Esophagus (tissue), 2 donors: ENCODE measurements around the gene C5AR2. TPM values are rescaled to one million over a fixed set of nuclear protein-coding genes. Genes with fewer than 3 reads are reported as not detected.

Experiments
- H3K27ac ChIP-seq, 2 donors: one replicate each; pipeline ENCODE4 v1.5.1; 2013; ENCODE audit warnings: low read depth in 2 of 2, mild to moderate bottlenecking in 2 of 2, inconsistent platforms in 1 of 2, low read length in 1 of 2, moderate library complexity in 1 of 2
- H3K27me3 ChIP-seq, 2 donors: one replicate each; pipeline ENCODE4 v1.6.1; 2013; ENCODE audit warnings: low read length in 2 of 2, control low read depth in 1 of 2, mild to moderate bottlenecking in 1 of 2; ENCODE audit not compliant: insufficient read depth in 2 of 2, control insufficient read depth in 1 of 2
- H3K36me3 ChIP-seq, 2 donors: one replicate each; pipeline ENCODE4 v1.6.1; 2013; ENCODE audit warnings: low read length in 1 of 2; ENCODE audit not compliant: control insufficient read depth in 2 of 2, insufficient read depth in 2 of 2
- H3K4me1 ChIP-seq, 2 donors: one replicate each; pipeline ENCODE4 v1.6.1; 2013; ENCODE audit warnings: low read length in 1 of 2; ENCODE audit not compliant: control insufficient read depth in 2 of 2, insufficient read depth in 2 of 2
- H3K4me3 ChIP-seq, 2 donors: one replicate each; pipeline ENCODE4 v1.5.1; 2013; ENCODE audit warnings: low read length in 2 of 2, mild to moderate bottlenecking in 2 of 2, low read depth in 1 of 2, moderate library complexity in 1 of 2
- H3K9me3 ChIP-seq, 2 donors: one replicate each; pipeline ENCODE4 v1.6.1; 2013; ENCODE audit warnings: mild to moderate bottlenecking in 2 of 2, low read depth in 1 of 2, low read length in 1 of 2, moderate library complexity in 1 of 2; ENCODE audit not compliant: control insufficient read depth in 2 of 2, insufficient read depth in 1 of 2
- WGBS, 2 donors: extraction: QIAGEN DNeasy Blood & Tissue Kit; methylation state at CpG; one replicate each; pipeline ENCODE4 v1.1.7; 2013; 5-methylcytosine and 5-hydroxymethylcytosine counted together
- polyA plus RNA-seq, 2 donors: library from polyadenylated mRNA; stranded (reverse); fragments of 200-250 nt; gene quantifications; one replicate each; pipeline ENCODE4 v1.2.3, GENCODE V29; 2013
- donor health status: healthy with polysubstance abuse.
- donor health status: Bipolar disorder and iron deficiency.

Gene C5AR2
- polyA plus RNA-seq, 2 donors: 0.12 to 0.29 TPM

DNA sequence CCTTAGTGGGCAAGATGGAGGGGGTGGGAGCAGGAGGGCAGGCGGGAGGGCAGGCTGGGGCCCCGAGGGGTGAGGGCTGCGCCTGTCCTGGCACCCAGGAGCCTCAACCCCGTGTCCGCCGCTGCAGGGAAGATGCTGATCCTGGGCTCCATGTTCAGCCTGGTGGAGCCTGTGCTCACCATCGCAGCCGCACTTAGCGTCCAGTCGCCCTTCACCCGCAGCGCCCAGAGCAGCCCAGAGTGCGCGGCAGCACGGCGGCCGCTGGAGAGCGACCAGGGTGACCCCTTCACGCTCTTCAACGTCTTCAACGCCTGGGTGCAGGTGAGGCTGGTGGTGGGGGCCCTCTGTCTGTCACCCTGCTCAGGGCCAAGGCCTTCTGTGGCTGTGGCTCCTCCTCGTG is 40.6 kb downstream of the C5AR2 start:
- WGBS, 2 donors: 97% methylated on average over 22 of the region's 22 CpGs
- no peak overlapping the region for H3K27ac ChIP-seq
- H3K27me3 ChIP-seq: no peaks in the 10 kb centered on the region
- no peaks in the 10 kb centered on the region for H3K4me1 ChIP-seq
- H3K9me3 ChIP-seq: no peaks in the 10 kb centered on the region
- peaks cover 22 to 69% of the 10 kb centered on the region in 2 donors for H3K36me3 ChIP-seq
- H3K4me3 ChIP-seq: no peak overlapping the region

DNA sequence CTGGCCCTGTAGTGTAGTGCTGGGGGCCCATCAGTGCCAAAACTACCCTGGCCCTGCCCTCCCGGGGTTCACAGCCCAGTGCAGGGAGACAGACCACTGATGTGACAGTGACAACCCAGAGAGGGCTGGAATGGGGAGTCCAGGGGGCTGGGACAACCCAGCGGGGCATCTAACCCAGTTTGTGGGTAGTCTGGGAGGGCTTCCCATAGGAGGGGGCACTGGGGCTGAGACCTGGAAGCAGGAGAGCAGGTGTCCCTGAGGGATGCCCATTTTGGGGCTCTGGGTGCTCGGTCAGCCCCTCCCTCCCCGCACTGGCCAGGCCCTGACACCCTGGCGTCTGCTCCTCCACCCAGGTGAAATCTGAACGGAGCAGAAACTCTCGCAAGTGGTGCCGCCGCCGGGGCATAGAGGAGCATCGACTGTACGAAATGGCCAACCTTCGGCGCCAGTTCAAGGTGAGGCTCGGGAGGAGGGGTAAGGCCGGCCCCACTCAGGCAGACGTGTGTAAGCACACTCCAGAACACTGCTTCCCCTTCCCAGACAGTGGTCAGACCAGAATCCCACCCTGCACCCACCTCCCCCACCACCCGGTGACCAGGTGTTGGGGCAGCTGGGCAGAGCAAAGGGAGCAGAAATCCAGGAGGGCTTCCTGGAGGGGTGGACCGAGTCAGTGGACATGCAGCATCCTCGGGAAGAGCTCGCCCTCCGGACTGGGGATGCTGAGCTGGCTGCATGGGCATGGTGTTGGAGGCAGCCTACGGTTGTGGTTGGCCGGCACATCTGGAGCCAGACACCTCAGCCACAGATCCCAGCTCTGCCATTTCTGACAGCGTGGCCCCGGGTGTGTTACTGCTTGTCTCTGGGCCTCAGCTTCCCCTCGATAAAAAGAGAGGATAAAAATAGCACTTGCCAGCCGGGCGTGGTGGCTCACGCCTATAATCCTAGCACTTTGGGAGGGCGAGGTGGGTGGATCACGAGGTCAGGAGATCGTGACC is 41.6 kb downstream of the C5AR2 start:
- 91% methylated on average over 33 of the region's 33 CpGs for WGBS, 2 donors
- Histone ChIP-seq H3K4me1 (no peaks in the 10 kb centered on the region), H3K36me3 (peaks cover 22 to 77% of the 10 kb centered on the region in 2 donors), H3K9me3 (no peaks in the 10 kb centered on the region), H3K27me3 (no peaks in the 10 kb centered on the region), H3K27ac (no peak overlapping the region), H3K4me3 (no peak overlapping the region)

DNA sequence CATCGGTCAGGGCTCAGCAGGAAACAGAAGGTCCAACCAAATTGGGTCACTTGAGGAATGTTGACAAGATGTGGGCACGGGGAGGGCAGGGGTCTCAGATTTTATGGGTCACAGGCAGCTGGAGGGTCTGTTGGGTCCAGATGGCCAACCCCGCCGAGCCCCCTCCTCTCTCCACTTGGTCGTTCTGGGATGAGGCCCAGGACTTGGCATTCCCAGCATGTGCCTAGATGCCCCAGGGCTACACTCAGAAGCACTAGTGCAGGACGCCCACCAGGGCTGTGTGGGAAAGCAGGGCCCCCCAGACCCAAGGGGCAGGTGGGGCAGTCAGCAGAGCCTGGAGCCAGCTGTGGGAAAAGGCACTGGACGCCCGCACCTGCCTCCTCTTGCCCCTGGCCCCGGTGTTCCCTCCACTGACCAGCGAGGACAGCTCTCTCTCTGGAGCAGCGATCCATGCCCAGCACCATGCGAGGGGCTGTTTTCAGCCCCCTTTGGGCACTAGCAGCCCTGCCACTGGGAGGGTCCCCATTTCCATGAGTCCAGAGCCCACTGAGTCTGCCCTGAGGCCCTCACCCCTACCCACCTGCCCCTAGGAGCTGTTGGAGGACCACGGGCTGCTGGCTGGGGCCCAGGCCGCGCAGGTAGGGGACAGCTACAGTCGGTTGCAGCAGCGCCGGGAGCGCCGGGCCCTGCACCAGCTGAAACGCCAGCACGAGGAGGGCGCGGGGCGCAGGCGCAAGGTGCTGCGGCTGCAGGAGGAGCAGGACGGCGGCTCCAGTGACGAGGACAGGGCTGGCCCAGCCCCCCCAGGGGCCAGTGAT is 43.1 kb downstream of the C5AR2 start:
- Histone ChIP-seq H3K36me3 (peaks cover 15 to 75% of the 10 kb centered on the region in 2 donors), H3K4me3 (no peak overlapping the region), H3K27me3 (no peaks in the 10 kb centered on the region), H3K27ac (no peak overlapping the region), H3K4me1 (no peaks in the 10 kb centered on the region), H3K9me3 (no peaks in the 10 kb centered on the region)
- 90 to 95% methylated on average over 26 to 30 of the region's 30 CpGs for WGBS, 2 donors

DNA sequence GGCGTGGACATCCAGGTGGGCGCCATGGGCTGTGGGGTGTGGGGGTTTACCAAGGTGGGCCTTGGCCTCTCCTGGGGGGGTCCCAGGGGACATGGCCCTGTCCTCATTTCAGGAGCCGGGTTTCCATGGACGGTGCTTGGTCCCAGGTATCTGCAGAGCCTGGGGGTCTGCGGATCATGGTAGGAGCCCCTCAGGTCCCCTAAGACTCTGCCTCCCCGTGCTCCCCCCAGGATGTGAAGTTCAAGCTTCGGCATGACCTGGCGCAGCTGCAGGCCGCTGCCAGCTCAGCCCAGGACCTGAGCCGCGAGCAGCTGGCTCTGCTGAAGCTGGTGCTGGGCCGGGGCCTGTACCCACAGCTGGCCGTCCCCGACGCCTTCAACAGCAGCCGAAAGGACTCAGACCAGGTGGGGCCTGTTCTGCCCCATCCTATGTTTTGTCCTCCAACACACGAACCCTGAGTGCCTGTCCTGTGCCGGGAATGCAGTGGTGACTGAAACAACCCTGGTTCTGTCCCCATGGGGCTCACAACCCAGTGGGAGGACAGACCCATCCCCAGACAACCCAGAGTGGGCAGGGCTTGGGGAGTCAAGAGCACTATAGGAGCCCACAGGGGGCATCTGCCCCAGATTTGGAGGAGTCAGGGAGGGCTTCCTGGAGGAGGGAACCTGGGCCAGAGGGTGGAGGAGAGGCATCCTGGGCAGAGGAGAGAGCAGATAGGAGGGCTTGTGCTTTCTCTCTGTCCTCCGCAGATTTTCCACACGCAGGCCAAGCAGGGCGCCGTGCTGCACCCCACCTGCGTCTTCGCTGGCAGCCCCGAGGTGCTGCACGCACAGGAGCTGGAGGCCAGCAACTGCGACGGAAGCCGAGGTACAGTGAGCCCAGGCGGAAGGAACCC is 44.0 kb downstream of the C5AR2 start:
- Histone ChIP-seq H3K9me3 (no peaks in the 10 kb centered on the region), H3K4me1 (no peaks in the 10 kb centered on the region), H3K27me3 (no peaks in the 10 kb centered on the region), H3K36me3 (peaks cover 17 to 80% of the 10 kb centered on the region in 2 donors), H3K27ac (no peak overlapping the region), H3K4me3 (no peak overlapping the region)
- WGBS, 2 donors: 95 to 96% methylated on average over 28 to 30 of the region's 30 CpGs

DNA sequence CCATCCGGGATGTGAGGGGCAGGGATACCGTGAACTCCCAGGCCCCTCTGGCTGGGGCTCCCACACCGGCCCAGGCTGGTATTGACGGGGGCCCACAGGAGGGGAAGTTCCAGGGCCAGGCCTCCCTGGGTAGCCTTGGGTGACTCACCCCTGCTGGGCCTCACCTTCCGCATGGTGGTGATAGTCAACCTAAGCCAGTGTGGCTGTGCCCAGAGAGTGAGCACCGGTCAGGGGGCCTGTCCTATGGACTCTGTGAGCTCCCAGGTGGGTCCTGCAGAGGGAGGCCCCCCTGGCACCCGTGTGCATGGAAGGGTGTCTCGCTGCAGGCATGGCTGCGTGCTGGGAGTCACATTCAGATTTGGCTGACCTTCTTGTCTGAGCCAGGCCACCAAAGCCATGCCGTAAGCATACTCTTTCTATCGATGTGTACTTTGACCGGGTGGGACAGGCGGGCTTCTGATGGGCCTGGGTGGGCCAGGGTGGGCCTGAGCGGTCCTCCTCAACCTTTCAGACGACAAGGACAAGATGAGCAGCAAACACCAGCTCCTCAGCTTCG is 44.7 kb downstream of the C5AR2 start:
- Histone ChIP-seq H3K4me1 (no peaks in the 10 kb centered on the region), H3K36me3 (peaks cover 21 to 82% of the 10 kb centered on the region in 2 donors), H3K27me3 (no peaks in the 10 kb centered on the region), H3K27ac (no peak overlapping the region), H3K9me3 (no peaks in the 10 kb centered on the region), H3K4me3 (no peak overlapping the region)
- WGBS, 2 donors: 89 to 90% methylated on average over 15 to 16 of the region's 16 CpGs

DNA sequence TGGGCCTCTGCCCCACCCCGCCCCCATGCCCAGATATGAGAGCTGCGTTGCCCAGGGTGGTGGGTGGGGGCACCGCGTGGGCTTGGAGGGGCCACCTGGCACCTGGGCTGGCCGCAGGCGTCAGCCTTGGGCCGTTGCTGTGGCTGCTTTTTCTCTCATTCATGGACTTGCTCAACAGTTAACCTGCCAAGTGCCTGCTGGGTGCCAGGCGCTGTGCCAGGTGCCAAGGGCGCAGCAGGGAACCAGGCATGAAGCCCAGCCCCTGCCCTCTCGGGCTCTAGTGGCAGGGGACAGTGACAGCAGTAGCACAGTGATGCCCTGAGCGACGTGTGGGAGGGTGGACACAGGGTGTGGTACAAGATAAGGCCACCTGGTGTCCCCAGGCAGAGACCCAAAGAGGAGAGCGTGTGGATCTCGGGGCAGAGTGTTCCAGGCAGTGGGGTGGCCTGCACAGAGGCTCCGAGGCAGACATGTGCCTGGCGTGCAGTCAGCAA is 45.3 kb downstream of the C5AR2 start:
- no peaks in the 10 kb centered on the region for H3K27me3 ChIP-seq
- H3K27ac ChIP-seq: no peak overlapping the region
- peaks cover 19 to 87% of the 10 kb centered on the region in 2 donors for H3K36me3 ChIP-seq
- no peaks in the 10 kb centered on the region for H3K9me3 ChIP-seq
- H3K4me1 ChIP-seq: no peaks in the 10 kb centered on the region
- 77 to 78% methylated on average over 16 of the region's 16 CpGs for WGBS, 2 donors
- H3K4me3 ChIP-seq: no peak overlapping the region

- WGBS, 2 donors: 85 to 90% methylated on average over 12 of the region's 12 CpGs
- Histone ChIP-seq H3K36me3 (peaks cover 19 to 82% of the 10 kb centered on the region in 2 donors), H3K9me3 (no peaks in the 10 kb centered on the region), H3K4me1 (no peaks in the 10 kb centered on the region), H3K27me3 (no peaks in the 10 kb centered on the region), H3K27ac (no peak overlapping the region), H3K4me3 (no peak overlapping the region)
These were observed 45.8 kb downstream of the C5AR2 start for GRCh38 chr19:47377801-47378200.

- H3K4me1 ChIP-seq: no peaks in the 10 kb centered on the region
- no peaks in the 10 kb centered on the region for H3K9me3 ChIP-seq
- peaks cover 19 to 78% of the 10 kb centered on the region in 2 donors for H3K36me3 ChIP-seq
- H3K4me3 ChIP-seq: no peak overlapping the region
- H3K27me3 ChIP-seq: no peaks in the 10 kb centered on the region
- WGBS, 2 donors: 92 to 93% methylated on average over 11 of the region's 11 CpGs
- no peak overlapping the region for H3K27ac ChIP-seq
These were observed 46.3 kb downstream of the C5AR2 start for GRCh38 chr19:47378246-47378645.
